Islet precursor cell (in vitro differentiated cells): Measurements from ENCODE around the gene GCM1.

ENCODE experiments used
- DNase-seq: peaks from one replicate; pipeline ENCODE4 v3.0.0-alpha.2; 2018

The GCM1 gene

GRCh38 chr6:53144802-53145201, 3.8 kb downstream of the GCM1 start:
- no peak for DNase-seq

GRCh38 chr6:53143710-53144109, 4.9 kb downstream of the GCM1 start:
- no peak for DNase-seq

GRCh38 chr6:53142810-53143209, 5.8 kb downstream of the GCM1 start:
- DNase-seq: no peak

GRCh38 chr6:53139841-53140413, 8.7 kb downstream of the GCM1 start:
- DNase-seq: no peak

- DNase-seq: no peak
Measured at GRCh38 chr6:53136000-53136609, 12.5 kb downstream of the GCM1 start.

- DNase-seq: no peak
Measured at GRCh38 chr6:53134601-53135235, 13.9 kb downstream of the GCM1 start.

- no peak for DNase-seq
Measured at GRCh38 chr6:53133961-53134360, 14.7 kb downstream of the GCM1 start.

GRCh38 chr6:53130569-53131290, 17.9 kb downstream of the GCM1 start:
- DNase-seq: no peak

GRCh38 chr6:53128842-53129241, 19.8 kb downstream of the GCM1 start:
- no peak for DNase-seq

GRCh38 chr6:53125276-53125675, 23.4 kb downstream of the GCM1 start:
- DNase-seq: no peak

- no peak for DNase-seq
Measured at GRCh38 chr6:53124131-53124800, 24.4 kb downstream of the GCM1 start.

GRCh38 chr6:53119772-53120409, 28.8 kb downstream of the GCM1 start:
- DNase-seq: peak; percentile 80

- no peak for DNase-seq
Measured at GRCh38 chr6:53119349-53119748, 29.3 kb downstream of the GCM1 start.

- no peak for DNase-seq
Measured at GRCh38 chr6:53115741-53116140, 32.9 kb downstream of the GCM1 start.

GRCh38 chr6:53115113-53115512, 33.5 kb downstream of the GCM1 start:
- no peak for DNase-seq

GRCh38 chr6:53113742-53114141, 34.9 kb downstream of the GCM1 start:
- DNase-seq: no peak

- no peak for DNase-seq
Measured at GRCh38 chr6:53112871-53113270, 35.8 kb downstream of the GCM1 start.

GRCh38 chr6:53112404-53112803, 36.2 kb downstream of the GCM1 start:
- peak; percentile 66 for DNase-seq

- no peak for DNase-seq
Measured at GRCh38 chr6:53111865-53112264, 36.8 kb downstream of the GCM1 start.

- DNase-seq: no peak
Measured at GRCh38 chr6:53109612-53110011, 39.0 kb downstream of the GCM1 start.

- no peak for DNase-seq
Measured at GRCh38 chr6:53107091-53107490, 41.5 kb downstream of the GCM1 start.

- no peak for DNase-seq
Measured at GRCh38 chr6:53104916-53105315, 43.7 kb downstream of the GCM1 start.
